Fibroblast of skin of left biceps (primary cell): ENCODE results near the gene COL28A1.
A peak's percentile ranks its signal among the peaks of the same experiment; 100 is the strongest.
"Not testable (repeated sequence)": the region's sequence is repeated elsewhere in the genome, so short reads cannot be mapped to it uniquely, and the experiment has no call there.

ENCODE experiments used
- DNase-seq, 2 experiments: peaks; one replicate each; pipeline ENCODE4 v3.0.0-alpha.2; 2013; ENCODE audit warnings: low read depth in 2 of 2

Gene COL28A1

GRCh38 chr7:7517754-7518153 lies 17.9 kb downstream of the COL28A1 start:
- DNase-seq: no peak

- DNase-seq: no peak
Measured at GRCh38 chr7:7516662-7517061, 19.0 kb downstream of the COL28A1 start.

- no peak for DNase-seq
Measured at GRCh38 chr7:7516156-7516555, 19.5 kb downstream of the COL28A1 start.

DNA sequence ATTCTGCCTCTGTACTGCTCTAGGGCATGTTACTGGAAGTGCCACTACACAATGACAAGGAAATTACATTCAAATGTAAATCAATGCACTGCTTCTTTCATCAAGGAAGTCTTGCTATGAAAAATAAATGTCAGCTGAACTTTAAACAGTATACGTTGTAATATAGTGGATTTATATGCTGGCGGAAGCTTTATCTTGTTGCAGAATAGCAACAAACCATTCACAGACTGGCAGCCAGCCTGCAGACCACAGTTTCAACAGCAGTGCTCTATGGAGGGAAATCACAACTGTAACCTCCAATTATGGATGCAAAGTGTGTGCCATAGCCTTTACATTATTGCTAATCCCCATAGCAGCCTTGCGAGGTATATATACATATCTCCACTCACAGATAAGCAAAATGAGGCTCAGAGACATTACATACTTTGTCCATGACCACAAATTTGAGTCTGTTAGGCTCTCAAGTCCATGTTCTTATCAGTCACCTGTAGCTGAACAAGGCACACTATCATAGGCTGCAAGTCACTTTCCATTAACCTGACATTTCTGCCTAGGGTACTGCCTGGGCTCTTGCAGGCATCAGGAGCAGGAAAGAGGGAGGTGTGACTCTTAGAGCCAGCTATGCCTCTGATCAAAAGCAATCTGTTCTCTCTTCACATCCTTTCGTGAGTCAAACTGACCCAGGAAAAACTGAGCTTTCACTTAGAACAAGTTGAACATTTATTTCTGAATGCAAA lies 22.6 kb downstream of the COL28A1 start:
- DNase-seq: no peak

GRCh38 chr7:7510794-7511193 lies 24.9 kb downstream of the COL28A1 start:
- no peak for DNase-seq

- no peak for DNase-seq
Measured at GRCh38 chr7:7505915-7506314, 29.8 kb downstream of the COL28A1 start.

DNA sequence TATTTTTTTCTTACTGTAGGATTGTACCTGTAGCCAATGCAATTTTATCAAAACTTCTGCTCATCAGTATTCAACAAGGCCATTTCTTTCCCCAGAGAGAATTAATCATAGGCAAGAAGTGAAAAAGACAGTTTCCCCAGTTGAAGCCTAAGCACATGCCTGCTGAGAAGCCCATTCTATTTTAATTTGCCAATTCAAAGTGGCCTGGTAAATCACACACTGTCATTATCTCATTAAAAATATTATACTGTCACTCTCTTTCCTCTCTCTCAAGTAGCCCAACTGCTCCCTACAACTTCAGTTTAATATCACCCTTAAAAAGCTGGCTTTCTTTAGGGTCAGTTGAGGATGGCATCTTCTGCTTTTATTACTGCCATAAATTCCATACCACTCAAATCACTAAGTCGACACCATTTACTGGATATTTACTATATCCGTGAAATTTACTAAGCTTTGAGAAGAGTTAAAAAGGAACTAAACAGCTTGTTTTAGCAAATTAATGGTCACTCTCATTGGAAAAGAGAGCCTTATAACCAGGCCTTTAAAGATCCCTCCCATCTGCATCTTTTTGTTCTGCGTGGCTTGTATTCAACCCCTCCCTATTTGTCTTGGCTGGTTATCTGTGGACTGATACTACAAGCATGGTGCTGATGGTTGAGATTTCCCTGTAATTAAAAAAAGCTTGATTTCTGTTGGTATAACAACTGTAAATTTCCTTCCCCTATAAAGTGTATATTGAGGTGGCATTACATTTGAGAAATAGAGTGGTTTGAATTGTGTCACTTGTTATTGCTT lies 30.6 kb downstream of the COL28A1 start:
- no peak for DNase-seq

DNA sequence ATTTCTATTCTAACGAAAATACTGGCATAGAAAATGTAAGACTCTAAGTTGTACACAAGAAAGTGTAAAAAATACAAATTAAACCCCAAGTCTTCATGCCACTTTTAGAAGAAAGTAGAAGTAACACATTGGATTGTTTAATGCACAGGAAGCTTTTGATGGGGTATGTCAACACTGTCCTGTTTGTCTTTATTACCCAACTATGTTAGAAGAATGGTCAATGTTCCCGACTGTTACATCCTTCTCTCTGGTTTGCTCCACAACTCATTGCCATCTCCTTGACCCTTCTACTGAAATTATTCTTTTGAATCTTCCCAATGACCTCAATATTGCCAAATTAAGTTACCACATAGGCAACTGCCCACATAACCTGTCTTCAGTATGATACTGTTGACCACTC lies 35.8 kb downstream of the COL28A1 start:
- DNase-seq: no peak

DNA sequence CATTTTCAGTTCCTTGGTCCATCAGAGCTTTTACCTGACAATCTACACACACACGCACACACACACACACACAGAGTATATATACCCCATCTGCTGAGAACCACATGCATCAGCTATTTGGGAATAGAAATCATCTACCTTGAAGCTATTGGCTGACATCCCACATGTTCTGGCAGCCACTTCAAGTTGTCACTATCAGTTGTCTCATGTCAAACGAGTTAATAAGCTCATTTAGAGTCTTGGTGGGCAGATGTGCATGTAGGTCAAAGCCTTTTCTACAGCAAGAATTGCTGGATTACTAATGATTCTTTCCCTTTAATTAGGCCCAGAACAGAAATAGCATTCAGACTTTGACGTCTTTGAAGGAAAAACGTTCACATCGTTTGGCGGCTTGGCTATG lies 36.8 kb downstream of the COL28A1 start:
- DNase-seq: no peak

GRCh38 chr7:7496311-7496710 lies 39.4 kb downstream of the COL28A1 start:
- peak; percentile 47 to 51 for DNase-seq

DNA sequence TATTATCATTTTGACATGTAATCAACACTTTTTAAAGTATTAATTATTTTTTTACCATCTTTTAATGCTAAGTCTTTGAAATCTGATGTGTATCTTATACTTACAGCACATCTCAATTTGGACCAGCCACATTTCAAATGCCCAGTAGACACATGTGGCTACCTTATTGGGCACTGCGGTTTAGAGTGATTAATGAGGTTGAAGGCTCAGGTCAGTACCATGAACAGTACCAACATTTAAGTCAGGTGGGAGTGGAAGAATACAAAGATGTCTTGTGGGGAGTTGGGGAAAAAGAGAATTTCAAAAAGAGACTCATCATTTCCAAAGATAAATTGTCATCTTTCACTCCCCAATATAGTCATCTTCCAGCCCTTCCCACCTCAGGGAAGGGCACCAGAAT lies 40.5 kb downstream of the COL28A1 start:
- no peak for DNase-seq

- DNase-seq: no peak
Measured at GRCh38 chr7:7491044-7491443, 44.6 kb downstream of the COL28A1 start.

DNA sequence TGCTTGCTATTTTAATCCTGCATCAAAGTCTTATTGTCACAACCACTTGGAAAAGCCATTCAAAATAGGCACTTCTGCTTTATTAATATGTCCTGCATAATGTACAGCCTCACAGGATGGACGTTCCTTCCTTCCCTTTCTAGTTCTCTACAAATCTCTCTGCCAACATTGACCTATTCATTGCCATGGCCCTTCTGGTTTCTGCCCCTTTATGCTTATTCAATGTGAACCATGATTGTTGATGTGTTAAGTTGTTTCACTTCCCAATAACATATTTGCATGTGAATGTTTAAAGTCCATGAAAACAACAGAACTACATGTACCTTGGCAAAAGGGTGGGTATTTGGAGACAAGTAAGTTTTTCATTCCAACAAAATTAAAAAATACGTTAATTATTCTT lies 45.7 kb downstream of the COL28A1 start:
- no peak for DNase-seq

GRCh38 chr7:7489546-7489945 lies 46.1 kb downstream of the COL28A1 start:
- no peak for DNase-seq

DNA sequence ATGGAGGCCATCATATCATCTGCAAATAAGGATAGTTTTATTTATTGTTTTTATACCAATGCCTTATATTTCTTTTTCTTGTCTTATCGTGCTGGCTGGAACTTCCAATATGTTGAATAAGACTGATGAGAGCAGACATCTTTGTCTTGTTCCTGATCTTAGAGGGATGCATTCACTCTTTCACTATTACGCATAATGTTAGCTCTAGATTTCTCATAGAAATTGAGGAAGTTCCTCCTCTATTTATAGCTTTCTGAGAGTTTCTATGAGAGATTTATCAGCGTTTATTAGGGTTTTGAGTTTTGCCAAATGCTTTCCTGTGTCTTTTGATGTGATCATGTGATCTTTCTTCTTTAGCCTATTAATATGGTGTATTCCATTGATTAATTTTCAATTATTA lies 49.3 kb downstream of the COL28A1 start:
- no peak for DNase-seq

DNA sequence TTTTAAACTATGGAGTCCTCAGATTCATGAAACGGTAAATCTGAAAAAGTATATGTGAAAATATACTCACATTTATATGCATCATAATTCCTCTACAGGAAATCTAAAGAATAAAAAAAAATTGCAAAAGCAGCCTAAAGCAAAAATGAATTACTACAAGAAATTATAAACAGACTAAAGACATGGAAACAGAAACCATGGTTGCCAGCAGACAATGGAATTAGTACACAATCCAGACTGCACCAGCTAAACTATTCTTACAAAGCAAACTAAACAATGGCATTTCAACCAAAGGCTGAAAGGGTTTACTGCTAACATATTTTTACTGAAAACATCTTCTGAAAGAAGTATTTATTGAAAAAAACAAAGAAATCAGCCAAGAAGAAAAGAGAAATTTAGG lies 51.6 kb downstream of the COL28A1 start:
- DNase-seq: no peak

DNA sequence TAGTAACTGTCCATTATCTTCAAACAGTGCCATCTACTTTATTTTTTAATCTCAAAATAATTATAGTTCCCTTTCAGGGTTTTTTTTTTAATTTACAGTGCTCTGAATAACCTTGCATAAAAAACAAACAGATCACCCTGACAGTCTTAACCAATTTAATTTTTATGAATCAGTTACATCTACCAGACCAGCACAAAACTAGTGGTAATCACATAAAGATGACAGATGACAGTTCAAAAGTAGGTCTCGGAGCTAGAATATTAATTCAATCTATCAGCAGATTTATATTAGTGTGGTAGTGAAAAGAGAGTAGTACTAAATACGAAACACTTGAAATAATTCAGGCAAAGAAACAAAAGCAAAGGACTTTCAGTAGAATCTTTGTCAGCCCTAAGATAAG lies 53.9 kb downstream of the COL28A1 start:
- DNase-seq: no peak

- no peak for DNase-seq
Measured at GRCh38 chr7:7479275-7479805, 56.3 kb downstream of the COL28A1 start.

- no peak for DNase-seq
Measured at GRCh38 chr7:7478569-7478968, 57.1 kb downstream of the COL28A1 start.

GRCh38 chr7:7477641-7478040 lies 58.0 kb downstream of the COL28A1 start:
- DNase-seq: not testable (repeated sequence)

DNA sequence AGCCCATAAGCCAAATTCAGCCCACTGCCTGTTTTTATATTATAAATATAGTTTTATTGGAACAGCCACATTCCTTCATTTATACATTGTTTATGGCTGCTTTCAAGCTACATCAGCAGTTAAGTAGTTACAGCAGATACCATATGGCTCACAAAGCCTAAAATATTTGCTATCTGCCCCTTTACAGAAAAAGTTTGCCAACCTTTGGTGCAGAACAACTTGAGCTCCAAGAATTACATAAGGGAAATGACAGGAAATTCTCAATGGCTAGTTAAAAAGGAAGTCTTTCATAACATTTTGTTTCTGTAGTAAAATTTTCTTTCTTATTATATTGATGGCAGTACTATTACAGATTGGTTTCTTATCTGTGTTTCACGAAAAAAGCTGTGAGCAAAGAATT lies 59.3 kb downstream of the COL28A1 start:
- no peak for DNase-seq

GRCh38 chr7:7475601-7476000 lies 60.1 kb downstream of the COL28A1 start:
- no peak for DNase-seq

GRCh38 chr7:7474436-7474835 lies 61.2 kb downstream of the COL28A1 start:
- no peak for DNase-seq
